ENCODE data around the gene ZKSCAN4. TPM values are rescaled to one million over a fixed set of nuclear protein-coding genes. Genes with fewer than 3 reads are reported as not detected.
A peak's percentile ranks its signal among the peaks of the same experiment; 100 is the strongest.

ZKSCAN4 gene
- total RNA-seq, 1 donor from 2014 or later: 11.1 TPM

DNA sequence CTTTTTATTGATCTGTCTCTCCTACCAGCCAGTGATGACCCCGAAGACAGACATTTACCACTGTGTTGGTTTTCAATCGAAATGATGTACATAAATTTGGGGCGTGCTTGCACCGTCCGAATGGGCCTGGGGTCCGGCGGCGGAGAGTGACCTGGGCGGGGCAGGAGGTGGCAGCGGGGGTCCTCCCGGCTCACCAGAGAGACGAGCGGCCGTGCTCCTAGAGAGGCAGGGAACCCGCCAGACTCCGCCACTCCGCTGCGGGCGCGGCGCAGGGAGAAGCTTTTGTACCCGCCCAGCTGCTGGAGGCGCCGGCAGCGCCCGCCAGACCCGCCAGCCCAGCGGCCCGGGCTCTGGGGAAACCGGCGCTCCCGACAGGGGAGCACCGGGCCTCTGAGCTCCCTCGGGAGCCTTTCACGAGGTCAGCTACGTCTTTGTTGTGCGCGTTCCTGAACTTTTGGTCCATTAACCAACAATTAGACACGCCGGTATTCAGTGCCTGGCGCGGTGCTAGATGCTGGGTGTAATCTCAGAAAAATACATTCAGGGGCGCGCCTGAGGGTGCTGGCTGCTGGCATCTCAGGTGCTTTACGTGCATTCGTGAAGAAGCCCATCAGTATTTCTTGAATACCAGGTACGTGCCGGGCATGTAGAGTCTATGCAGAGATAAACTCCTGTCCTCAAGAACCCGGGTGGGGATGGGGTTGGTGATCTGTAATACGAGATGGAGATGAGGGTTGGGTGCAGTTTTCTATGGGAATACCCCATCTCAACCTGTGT is 29.4 kb upstream of the ZKSCAN4 start, which contains the start of gene PGBD1:
Gene PGBD1 (plus strand): TSS at position 285 of the 777 bp plus-strand sequence. CDS start 2,242 bp downstream, outside the sequence.
- Mint-ChIP-seq H3K36me3 (ENCODE audit: low read depth) (peaks cover 11% of the 10 kb centered on the region), H3K4me3 (peak within 1 kb of the TSS; percentile 84), H3K27ac (no peak within 1 kb of the TSS), H3K27me3 (peaks cover 15% of the 10 kb centered on the region), H3K4me1 (peaks cover 12% of the 10 kb centered on the region), H3K9me3 (no peaks in the 10 kb centered on the region)
- TF ChIP-seq, protein P1, sequence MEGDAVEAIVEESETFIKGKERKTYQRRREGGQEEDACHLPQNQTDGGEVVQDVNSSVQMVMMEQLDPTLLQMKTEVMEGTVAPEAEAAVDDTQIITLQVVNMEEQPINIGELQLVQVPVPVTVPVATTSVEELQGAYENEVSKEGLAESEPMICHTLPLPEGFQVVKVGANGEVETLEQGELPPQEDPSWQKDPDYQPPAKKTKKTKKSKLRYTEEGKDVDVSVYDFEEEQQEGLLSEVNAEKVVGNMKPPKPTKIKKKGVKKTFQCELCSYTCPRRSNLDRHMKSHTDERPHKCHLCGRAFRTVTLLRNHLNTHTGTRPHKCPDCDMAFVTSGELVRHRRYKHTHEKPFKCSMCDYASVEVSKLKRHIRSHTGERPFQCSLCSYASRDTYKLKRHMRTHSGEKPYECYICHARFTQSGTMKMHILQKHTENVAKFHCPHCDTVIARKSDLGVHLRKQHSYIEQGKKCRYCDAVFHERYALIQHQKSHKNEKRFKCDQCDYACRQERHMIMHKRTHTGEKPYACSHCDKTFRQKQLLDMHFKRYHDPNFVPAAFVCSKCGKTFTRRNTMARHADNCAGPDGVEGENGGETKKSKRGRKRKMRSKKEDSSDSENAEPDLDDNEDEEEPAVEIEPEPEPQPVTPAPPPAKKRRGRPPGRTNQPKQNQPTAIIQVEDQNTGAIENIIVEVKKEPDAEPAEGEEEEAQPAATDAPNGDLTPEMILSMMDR (IDR thresholded peaks at IDR 0.05): no peak
- intact Hi-C loops (cut with micrococcal nuclease): loop anchor here (1.0 to 2.0 kb wide), 4 partner anchors 14 to 56 kb away; partner anchors contain the start of genes ZKSCAN4, ZSCAN26 and ZSCAN9
- ChIA-PET POLR2A (interaction anchor here (0.6 to 1.9 kb wide), 5 partner anchors 10 to 74 kb away, joined by 5 to 8 read pairs (median 5); partner anchors contain the start of genes ZKSCAN3 and ZSCAN26), CTCF (interaction anchor here (1.3 kb wide), 1 partner anchor 11 kb away, joined by 3 read pairs; no protein-coding TSS in a partner anchor)
- ATAC-seq (ENCODE audit: low read depth): peak; percentile 86
- DNase-seq: peak; percentile 52

- Mint-ChIP-seq H3K36me3 (ENCODE audit: low read depth) (peaks cover 18% of the 10 kb centered on the region), H3K4me3 (peak overlapping the region; percentile 84), H3K9me3 (no peaks in the 10 kb centered on the region), H3K27ac (no peak overlapping the region), H3K4me1 (peaks cover 12% of the 10 kb centered on the region), H3K27me3 (peaks cover 15% of the 10 kb centered on the region)
- CTCF ChIA-PET: interaction anchor here (0.5 to 1.3 kb wide), 2 partner anchors 10 to 175 kb away, joined by 3 read pairs; no protein-coding TSS in a partner anchor
- intact Hi-C loops (cut with micrococcal nuclease): loop anchor here (1.0 to 2.0 kb wide), 4 partner anchors 13 to 55 kb away; partner anchors contain the start of genes ZKSCAN4, ZSCAN26 and ZSCAN9
- ATAC-seq (ENCODE audit: low read depth) (no peak), DNase-seq (no peak)
- TF ChIP-seq, protein P1 (IDR thresholded peaks at IDR 0.05): no peak
- POLR2A ChIA-PET: interaction anchor here (0.7 to 1.9 kb wide), 4 partner anchors 14 to 75 kb away, joined by 5 to 8 read pairs (median 5); partner anchors contain the start of genes ZKSCAN3 and ZSCAN26
These were observed 28.7 kb upstream of the ZKSCAN4 start for GRCh38 chr6:28280595-28281287.

DNA sequence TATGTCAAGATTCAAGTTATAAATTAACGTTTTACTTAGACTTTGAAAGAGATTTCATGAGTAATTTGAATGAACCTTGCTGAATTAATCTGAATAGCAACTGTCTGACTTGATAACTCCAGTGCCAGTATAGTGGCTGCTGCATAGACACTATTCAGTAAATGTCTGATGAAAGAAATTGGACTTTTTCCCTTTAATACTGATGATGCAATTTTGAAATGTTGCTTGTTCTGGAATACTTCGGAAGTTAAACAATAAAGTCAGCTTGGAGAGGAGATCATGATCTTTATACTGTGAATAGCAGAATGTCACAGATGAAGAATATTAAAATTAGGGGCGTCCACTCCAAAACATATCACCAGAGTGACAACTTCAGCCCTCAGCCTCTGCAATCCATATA is 25.7 kb upstream of the ZKSCAN4 start:
- Mint-ChIP-seq H3K9me3 (no peaks in the 10 kb centered on the region), H3K36me3 (ENCODE audit: low read depth) (peaks cover 48% of the 10 kb centered on the region), H3K4me1 (peaks cover 12% of the 10 kb centered on the region), H3K4me3 (no peak overlapping the region), H3K27ac (no peak overlapping the region), H3K27me3 (peaks cover 8% of the 10 kb centered on the region)
- POLR2A ChIA-PET: no interaction called here
- TF ChIP-seq, protein P1 (IDR thresholded peaks at IDR 0.05): no peak
- ATAC-seq (ENCODE audit: low read depth) (no peak), DNase-seq (no peak)
- intact Hi-C loops (cut with micrococcal nuclease): no loop called here
- CTCF ChIA-PET: no interaction called here

DNA sequence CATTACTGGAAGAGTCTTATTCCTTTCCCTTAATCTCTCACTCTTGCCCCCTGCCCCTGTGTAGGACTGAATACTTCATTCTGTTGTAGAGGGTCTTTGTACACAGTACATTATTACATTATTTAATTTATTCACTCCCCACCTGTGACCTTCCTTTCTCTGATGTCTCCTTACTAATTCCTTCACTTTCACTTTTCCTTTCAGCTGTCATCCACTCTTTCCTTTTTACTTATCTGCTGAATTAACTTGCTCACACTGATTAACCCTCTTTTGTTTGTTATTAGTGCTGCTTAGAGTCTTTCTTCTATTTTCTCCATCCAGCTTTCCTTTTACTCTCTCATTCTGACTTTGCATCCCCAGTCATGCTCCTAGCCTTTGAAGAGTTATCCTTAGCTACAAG is 22.8 kb upstream of the ZKSCAN4 start:
- TF ChIP-seq, protein P1 (IDR thresholded peaks at IDR 0.05): no peak
- H3K9me3 Mint-ChIP-seq: no peaks in the 10 kb centered on the region
- no peaks in the 10 kb centered on the region for H3K27me3 Mint-ChIP-seq
- ATAC-seq (ENCODE audit: low read depth): no peak
- DNase-seq: no peak
- POLR2A ChIA-PET: interaction anchor here (0.5 to 0.6 kb wide), 2 partner anchors 87 to 436 kb away, joined by 3 read pairs; a partner anchor contains a TSS
- intact Hi-C loops (cut with micrococcal nuclease): no loop called here
- H3K4me1 Mint-ChIP-seq: no peaks in the 10 kb centered on the region
- H3K27ac Mint-ChIP-seq: no peak overlapping the region
- CTCF ChIA-PET: no interaction called here
- no peak overlapping the region for H3K4me3 Mint-ChIP-seq
- H3K36me3 Mint-ChIP-seq (ENCODE audit: low read depth): peaks cover 65% of the 10 kb centered on the region

All from activated B cell treated with CpG ODN at 0.5 μM for 24 hours (primary cell).